ENCODE results near the gene PARP12. TPM values are rescaled to one million over a fixed set of nuclear protein-coding genes. Genes with fewer than 3 reads are reported as not detected.

Gene PARP12
- total and polyA plus RNA-seq, 9 donors, result 15.7 to 43.5 (median 23.2) TPM

GRCh38 chr7:140028311-140028710 is 34.4 kb downstream of the PARP12 start:
- Histone ChIP-seq H3K4me3 (no peak overlapping the region), H3K27ac (no peak overlapping the region), H3K9me3 (no peaks in the 10 kb centered on the region), H3K27me3 (no peaks in the 10 kb centered on the region), H3K36me3 (no peaks in the 10 kb centered on the region), H3K4me1 (ENCODE audit: insufficient read depth) (no peaks in the 10 kb centered on the region)
- no peak for DNase-seq
- WGBS, 3 donors, result 81 to 89% (median 85%) methylated on average over 4 of the region's 4 CpGs
- no peak for TF ChIP-seq POLR2A (IDR thresholded peaks at IDR 0.05)
- no peak for TF ChIP-seq EP300 (IDR thresholded peaks at IDR 0.05)
- no peak for TF ChIP-seq CTCF (IDR thresholded peaks at IDR 0.05)
- intact Hi-C loops (cut with DNase I), result no loop called here

- TF ChIP-seq CTCF (IDR thresholded peaks at IDR 0.05) (no peak), POLR2A (IDR thresholded peaks at IDR 0.05) (no peak), EP300 (IDR thresholded peaks at IDR 0.05) (no peak)
- H3K27me3 ChIP-seq, result no peaks in the 10 kb centered on the region
- DNase-seq, result no peak
- H3K4me1 ChIP-seq (ENCODE audit: insufficient read depth), result no peaks in the 10 kb centered on the region
- H3K4me3 ChIP-seq, result no peak overlapping the region
- WGBS, 3 donors, result 76 to 83% (median 78%) methylated on average over 9 of the region's 9 CpGs
- no peaks in the 10 kb centered on the region for H3K36me3 ChIP-seq
- intact Hi-C loops (cut with DNase I), result no loop called here
- H3K9me3 ChIP-seq, result no peaks in the 10 kb centered on the region
- no peak overlapping the region for H3K27ac ChIP-seq
These were observed 34.9 kb downstream of the PARP12 start for GRCh38 chr7:140027858-140028257.

GRCh38 chr7:140026935-140027334 is 35.8 kb downstream of the PARP12 start:
- no peak overlapping the region for H3K4me3 ChIP-seq
- no peak for TF ChIP-seq EP300 (IDR thresholded peaks at IDR 0.05)
- TF ChIP-seq POLR2A (IDR thresholded peaks at IDR 0.05), result no peak
- TF ChIP-seq CTCF (IDR thresholded peaks at IDR 0.05), result no peak
- no peaks in the 10 kb centered on the region for H3K4me1 ChIP-seq (ENCODE audit: insufficient read depth)
- intact Hi-C loops (cut with DNase I), result no loop called here
- 96 to 98% (median 98%) methylated on average over 9 of the region's 9 CpGs for WGBS, 3 donors
- H3K36me3 ChIP-seq, result no peaks in the 10 kb centered on the region
- H3K27ac ChIP-seq, result no peak overlapping the region
- no peaks in the 10 kb centered on the region for H3K9me3 ChIP-seq
- DNase-seq, result no peak
- no peaks in the 10 kb centered on the region for H3K27me3 ChIP-seq

DNA sequence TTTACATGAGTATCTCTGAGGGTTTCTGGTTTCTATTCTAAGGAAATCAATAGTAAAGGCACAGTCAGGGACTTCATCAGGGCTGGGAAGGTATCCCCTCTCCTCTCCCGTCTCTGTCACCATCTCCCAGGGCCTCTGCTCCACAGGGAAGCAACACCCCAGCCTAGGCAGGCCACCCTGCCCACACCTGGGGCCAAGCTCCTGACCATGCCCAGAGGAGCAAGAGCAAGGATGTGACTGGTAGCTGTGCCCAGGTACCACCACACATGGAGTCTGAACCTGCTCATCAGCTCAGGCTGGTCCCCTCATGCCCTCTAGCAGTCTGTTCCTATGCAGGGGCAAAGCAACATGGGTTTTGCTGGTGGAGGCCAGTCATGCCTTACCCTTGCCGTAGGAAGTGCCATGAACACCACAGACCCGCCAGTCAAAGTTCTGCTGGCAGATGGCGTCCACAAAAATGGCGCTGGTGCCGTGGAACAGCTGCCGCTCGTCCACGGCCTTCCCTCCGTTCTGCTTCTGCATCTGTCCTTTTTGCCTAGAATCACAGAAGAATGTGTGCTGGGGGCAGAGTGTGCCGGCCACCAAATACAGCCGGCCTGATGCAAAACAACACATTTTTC is 36.8 kb downstream of the PARP12 start:
- WGBS, 3 donors, result 88 to 96% (median 89%) methylated on average over 12 of the region's 12 CpGs
- no peak for DNase-seq
- TF ChIP-seq EP300 (IDR thresholded peaks at IDR 0.05) (no peak), CTCF (IDR thresholded peaks at IDR 0.05) (no peak), POLR2A (IDR thresholded peaks at IDR 0.05) (no peak)

More for the DNA sequence above, 36.8 kb downstream of the PARP12 start:
- intact Hi-C loops (cut with DNase I), result no loop called here
- H3K36me3 ChIP-seq, result no peaks in the 10 kb centered on the region
- no peak overlapping the region for H3K4me3 ChIP-seq
- H3K27me3 ChIP-seq, result no peaks in the 10 kb centered on the region
- no peaks in the 10 kb centered on the region for H3K9me3 ChIP-seq
- H3K27ac ChIP-seq, result no peak overlapping the region
- H3K4me1 ChIP-seq (ENCODE audit: insufficient read depth), result no peaks in the 10 kb centered on the region

All from ovary (tissue), 9 donors.